HepG2 (cell line): ENCODE data around the gene CARHSP1. TPM values are rescaled to one million over a fixed set of nuclear protein-coding genes. Genes with fewer than 3 reads are reported as not detected.

Experiments
- ARID5B ChIP-seq: IDR thresholded peaks from 2 replicates; pipeline ENCODE4 v1.4.0; 2020; ENCODE audit warnings: mild to moderate bottlenecking, missing genetic modification reagents
- FOXO1 ChIP-seq: sonication (generic); formaldehyde crosslinking; IDR thresholded peaks from 2 replicates; pipeline ENCODE4 v1.4.0; 2020; ENCODE audit warnings: missing genetic modification reagents
- FOXP1 ChIP-seq, 2 experiments: fragments of 450-650 bp in 1 of 2; IDR thresholded peaks; 2 replicates each; pipeline ENCODE4 v1.6.1; 2017 to 2018; ENCODE audit warnings: antibody characterized with exemption in 1 of 2
- GATAD2A ChIP-seq: IDR thresholded peaks from 2 replicates; pipeline ENCODE4 v1.6.1; 2016
- PLSCR1 ChIP-seq: sonication (generic); formaldehyde crosslinking; IDR thresholded peaks from 2 replicates; pipeline ENCODE4 v1.5.0; 2020; ENCODE audit warnings: missing genetic modification reagents, mild to moderate bottlenecking, borderline replicate concordance
- ZBTB21 ChIP-seq: sonication (generic); formaldehyde crosslinking; IDR thresholded peaks from 2 replicates; pipeline ENCODE4 v1.4.0; 2020; ENCODE audit warnings: missing genetic modification reagents
- polyA plus RNA-seq, 8 experiments: library from polyadenylated mRNA; depleted of rRNA in 3 of 8; stranded (reverse) in 7 of 8; unstranded in 1 of 8; fragments of >200 nt; fragmentation: Illumina TruSeq in 4 of 8; extraction: Trizol in 4 of 8; gene quantifications; 2 replicates each; pipeline versions ENCODE4 v1.2.1 to v1.2.3, GENCODE V29; 2011 to 2016; ENCODE audit warnings: low read depth in 4 of 8, missing spikeins in 1 of 8, mixed read lengths in 1 of 8; ENCODE audit not compliant: insufficient read depth in 1 of 8
- total RNA-seq, 5 experiments: library from RNA; depleted of rRNA; stranded (reverse); fragments of >200 nt; fragmentation: Illumina TruSeq; extraction: Trizol; gene quantifications; 2 replicates each; pipeline ENCODE4 v1.2.3, GENCODE V29; 2016; ENCODE audit warnings: low read depth in 1 of 5
- TF ChIP-seq, protein P1 (sequence below): sonication (generic); formaldehyde crosslinking; IDR thresholded peaks from 2 replicates; pipeline ENCODE4 v1.4.0; 2020; ENCODE audit warnings: missing genetic modification reagents

Gene CARHSP1
- total and polyA plus RNA-seq, 2 of the 13 experiments (the other 11 are each of a cell fraction or from before 2014, with no cell fraction given) = 173 to 345 TPM

DNA sequence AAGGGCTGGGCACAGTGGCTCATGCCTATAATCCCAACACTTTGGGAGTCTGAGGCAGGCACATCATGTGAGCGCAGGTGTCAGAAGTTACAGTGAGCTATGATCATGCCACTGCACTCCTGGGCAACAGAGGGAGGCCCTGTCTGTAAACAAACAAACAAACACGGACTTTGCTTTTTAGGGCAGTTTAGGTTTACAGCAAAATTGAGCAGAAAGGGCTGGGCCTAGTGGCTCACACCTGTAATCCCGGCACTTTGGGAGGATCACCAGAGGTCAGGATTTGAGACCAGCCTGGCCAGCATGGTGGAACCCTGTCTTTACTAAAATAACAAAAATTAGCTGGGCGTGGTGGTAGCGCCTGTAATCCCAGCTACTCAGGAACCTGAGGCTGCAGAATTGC is 3.3 kb upstream of the CARHSP1 start (continued):
- TF ChIP-seq PLSCR1 (CRISPR knock-in tag) = no peak
- 0 out of 2 replicates have a peak, but pooled peaks have one; percentile 14 for TF ChIP-seq ARID5B
- TF ChIP-seq FOXP1 (IDR thresholded peaks at IDR 0.05) = peak; percentile 89
- peak; percentile 98 for TF ChIP-seq FOXP1 (CRISPR knock-in tag; IDR thresholded peaks at IDR 0.05)
- no peak for TF ChIP-seq ZBTB21 (CRISPR knock-in tag)
- peak; percentile 13; the same call in 1 of the 2 replicates for TF ChIP-seq FOXO1 (CRISPR knock-in tag)
- TF ChIP-seq, protein P1, sequence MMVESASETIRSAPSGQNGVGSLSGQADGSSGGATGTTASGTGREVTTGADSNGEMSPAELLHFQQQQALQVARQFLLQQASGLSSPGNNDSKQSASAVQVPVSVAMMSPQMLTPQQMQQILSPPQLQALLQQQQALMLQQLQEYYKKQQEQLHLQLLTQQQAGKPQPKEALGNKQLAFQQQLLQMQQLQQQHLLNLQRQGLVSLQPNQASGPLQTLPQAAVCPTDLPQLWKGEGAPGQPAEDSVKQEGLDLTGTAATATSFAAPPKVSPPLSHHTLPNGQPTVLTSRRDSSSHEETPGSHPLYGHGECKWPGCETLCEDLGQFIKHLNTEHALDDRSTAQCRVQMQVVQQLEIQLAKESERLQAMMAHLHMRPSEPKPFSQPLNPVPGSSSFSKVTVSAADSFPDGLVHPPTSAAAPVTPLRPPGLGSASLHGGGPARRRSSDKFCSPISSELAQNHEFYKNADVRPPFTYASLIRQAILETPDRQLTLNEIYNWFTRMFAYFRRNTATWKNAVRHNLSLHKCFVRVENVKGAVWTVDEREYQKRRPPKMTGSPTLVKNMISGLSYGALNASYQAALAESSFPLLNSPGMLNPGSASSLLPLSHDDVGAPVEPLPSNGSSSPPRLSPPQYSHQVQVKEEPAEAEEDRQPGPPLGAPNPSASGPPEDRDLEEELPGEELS = peak; percentile 94
- TF ChIP-seq GATAD2A = peak; percentile 34; the same call in 1 of the 2 replicates
